CD4-positive, alpha-beta memory T cell (primary cell): ENCODE data around the gene KISS1R. TPM values are rescaled to one million over a fixed set of nuclear protein-coding genes. Genes with fewer than 3 reads are reported as not detected.
A peak's percentile ranks its signal among the peaks of the same experiment; 100 is the strongest.

Experiments used
- CTCF ChIA-PET: fragments of 350-600 bp; sonication (Branson Sonifier 250); formaldehyde crosslinking; loops from one replicate; lab custom pipeline; 2021; ENCODE audit warnings: inconsistent platforms; ENCODE audit not compliant: partially characterized antibody; lab: Charles Lee
- POLR2A ChIA-PET: fragments of 350-600 bp; sonication (Branson Sonifier 250); formaldehyde crosslinking; loops from one replicate; lab custom pipeline; 2021; ENCODE audit not compliant: partially characterized antibody; lab: Charles Lee
- DNase-seq, 5 donors: peaks; one replicate each; pipeline versions ENCODE4 v3.0.0 to v3.0.0-alpha.2; 2020 to 2022; ENCODE audit warnings: mixed read lengths in 1 of 5
- H3K27ac ChIP-seq: one replicate; pipeline ENCODE4 v1.7.0; 2013; ENCODE audit warnings: low read depth, low read length
- H3K27me3 ChIP-seq: 2 replicates; pipeline ENCODE4 v1.7.0; 2013; ENCODE audit warnings: mild to moderate bottlenecking, low read length, moderate library complexity; ENCODE audit not compliant: insufficient read depth
- H3K36me3 ChIP-seq: 2 replicates; pipeline ENCODE4 v1.7.0; 2013; ENCODE audit warnings: mild to moderate bottlenecking, low read length, moderate library complexity; ENCODE audit not compliant: insufficient read depth
- H3K4me1 ChIP-seq: 2 replicates; pipeline ENCODE4 v1.7.0; 2013; ENCODE audit warnings: mild to moderate bottlenecking, low read length, moderate library complexity; ENCODE audit not compliant: insufficient read depth
- H3K4me3 ChIP-seq, 2 donors: one replicate each; pipeline ENCODE4 v1.7.0; 2013; ENCODE audit warnings: low read length in 2 of 2, mild to moderate bottlenecking in 1 of 2
- H3K9me3 ChIP-seq, 2 donors: one replicate each; pipeline ENCODE4 v1.7.0; 2013; ENCODE audit warnings: low read length in 2 of 2, control low read depth in 1 of 2; ENCODE audit not compliant: control insufficient read depth in 1 of 2
- H3K27ac Mint-ChIP-seq, 7 donors: one replicate each; pipeline ENCODE4 v1.8.0; 2020 to 2021; ENCODE audit warnings: mixed read lengths in 7 of 7, mild to moderate bottlenecking in 6 of 7, inconsistent platforms in 3 of 7, moderate library complexity in 3 of 7
- H3K27me3 Mint-ChIP-seq, 2 donors: one replicate each; pipeline ENCODE4 v1.8.0; 2020 to 2021; ENCODE audit warnings: mixed read lengths in 2 of 2
- H3K36me3 Mint-ChIP-seq, 2 donors: one replicate each; pipeline ENCODE4 v1.8.0; 2020 to 2021; ENCODE audit warnings: mixed read lengths in 2 of 2, inconsistent platforms in 1 of 2, mild to moderate bottlenecking in 1 of 2
- H3K4me1 Mint-ChIP-seq, 4 donors: one replicate each; pipeline ENCODE4 v1.8.0; 2020 to 2021; ENCODE audit warnings: mixed read lengths in 4 of 4, mild to moderate bottlenecking in 1 of 4
- H3K4me3 Mint-ChIP-seq, 8 donors: one replicate each; pipeline ENCODE4 v1.8.0; 2020 to 2021; ENCODE audit warnings: mixed read lengths in 8 of 8, mild to moderate bottlenecking in 7 of 8, moderate library complexity in 6 of 8, inconsistent platforms in 3 of 8
- H3K9me3 Mint-ChIP-seq, 8 donors: one replicate each; pipeline ENCODE4 v1.8.0; 2020 to 2021; ENCODE audit warnings: mixed read lengths in 8 of 8, mild to moderate bottlenecking in 5 of 8, inconsistent platforms in 3 of 8, moderate library complexity in 1 of 8
- intact Hi-C: fragments of 100-400 bp; cut with micrococcal nuclease; formaldehyde crosslinking; loops from one replicate; pipeline ENCODE4 v1.15.1; 2023
- polyA plus RNA-seq, 2 donors: library from polyadenylated mRNA; unstranded; fragments of 300-500 nt; fragmentation: Illumina TruSeq; gene quantifications; one replicate each; pipeline ENCODE4 v1.2.3, GENCODE V29; 2021
- total RNA-seq, 2 experiments: library from RNA; stranded (reverse); gene quantifications; one replicate each; pipeline ENCODE4 v1.2.3, GENCODE V29; 2021

The KISS1R gene
- total and polyA plus RNA-seq, 4 experiments from 2014 or later, result 0.59 to 1.2 (median 0.69) TPM

DNA sequence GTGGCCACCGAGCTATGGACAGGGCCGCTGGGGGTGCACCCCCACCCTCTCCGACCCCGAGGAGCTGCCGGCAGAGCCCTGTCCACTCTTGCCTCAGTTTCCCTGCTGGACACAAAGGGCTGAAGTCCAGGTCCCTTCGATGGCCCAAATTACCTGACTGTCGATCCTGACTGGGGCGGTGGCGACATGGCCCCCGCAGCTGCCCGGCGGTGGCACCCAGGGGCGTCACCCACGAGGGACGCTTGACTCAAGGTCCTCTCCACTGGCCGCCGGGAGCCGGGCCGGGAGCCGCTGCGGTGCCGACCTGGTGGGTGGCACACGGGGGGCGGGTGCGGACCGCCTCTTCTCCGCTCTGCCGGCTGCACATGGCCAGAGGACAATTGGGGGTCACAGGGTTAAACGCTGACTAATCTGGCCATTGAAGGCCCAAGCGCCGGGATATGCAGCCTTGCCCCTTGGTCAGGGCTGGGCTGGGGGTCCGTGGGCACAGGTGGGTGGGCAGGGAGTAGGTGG is 25.1 kb downstream of the KISS1R start:
- no peaks in the 10 kb centered on the region for H3K27me3 ChIP-seq
- Mint-ChIP-seq H3K27ac (no peak overlapping the region), H3K9me3 (peaks cover 0 to 2% (median 0%) of the 10 kb centered on the region in 8 donors), H3K4me3 (no peak overlapping the region), H3K36me3 (no peaks in the 10 kb centered on the region), H3K4me1 (peaks cover 13 to 28% (median 20%) of the 10 kb centered on the region in 4 donors), H3K27me3 (no peaks in the 10 kb centered on the region)
- no peak overlapping the region for H3K27ac ChIP-seq
- no peaks in the 10 kb centered on the region for H3K9me3 ChIP-seq
- H3K36me3 ChIP-seq, result no peaks in the 10 kb centered on the region
- intact Hi-C loops, result no loop called here
- ChIA-PET POLR2A (interaction anchor here (1.7 kb wide), 1 partner anchor 10 kb away, joined by 6 read pairs; no protein-coding TSS in a partner anchor), CTCF (interaction anchor here (2.0 kb wide), 1 partner anchor 42 kb away, joined by 6 read pairs; the partner anchor contains the start of gene WDR18)
- no peak overlapping the region for H3K4me3 ChIP-seq
- peaks cover 20% of the 10 kb centered on the region for H3K4me1 ChIP-seq
- no peak for DNase-seq

DNA sequence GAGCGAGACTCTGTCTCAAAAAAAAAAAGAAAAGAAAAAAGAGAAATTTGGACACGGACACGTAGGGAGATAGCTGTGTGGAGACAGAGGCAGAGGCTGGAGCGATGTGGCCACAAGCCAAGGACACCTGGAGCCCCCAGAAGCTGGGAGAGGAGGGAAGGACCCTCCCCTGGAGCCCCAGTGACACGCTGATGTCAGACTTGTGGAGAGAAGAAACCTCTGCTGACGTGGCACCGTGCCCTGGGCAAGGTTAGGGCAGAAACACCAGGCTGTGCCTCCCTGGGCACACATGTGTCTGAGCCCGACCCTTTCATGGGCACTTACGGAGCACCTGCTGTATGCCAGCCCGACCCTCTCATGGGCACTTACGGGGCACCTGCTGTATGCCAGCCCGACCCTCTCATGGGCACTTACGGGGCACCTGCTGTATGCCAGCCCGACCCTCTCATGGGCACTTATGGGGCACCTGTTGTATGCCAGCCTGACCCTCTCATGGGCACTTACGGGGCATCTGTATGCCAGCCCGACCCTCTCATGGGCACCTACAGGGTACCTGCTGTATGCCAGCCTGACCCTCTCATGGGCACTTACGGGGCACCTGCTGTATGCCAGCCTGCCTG is 26.5 kb downstream of the KISS1R start:
- H3K4me3 Mint-ChIP-seq, result no peak overlapping the region
- no peaks in the 10 kb centered on the region for H3K27me3 Mint-ChIP-seq
- no peaks in the 10 kb centered on the region for H3K9me3 ChIP-seq
- H3K36me3 Mint-ChIP-seq, result no peaks in the 10 kb centered on the region
- no peak overlapping the region for H3K27ac ChIP-seq
- H3K27me3 ChIP-seq, result no peaks in the 10 kb centered on the region
- H3K4me1 ChIP-seq, result peaks cover 16% of the 10 kb centered on the region
- no peak overlapping the region for H3K4me3 ChIP-seq
- ChIA-PET CTCF (interaction anchor here (2.0 kb wide), 1 partner anchor 41 kb away, joined by 6 read pairs; the partner anchor contains the start of gene WDR18), POLR2A (interaction anchor here (1.1 kb wide), 1 partner anchor 17 kb away, joined by 3 read pairs; no protein-coding TSS in a partner anchor)
- no peaks in the 10 kb centered on the region for H3K9me3 Mint-ChIP-seq
- intact Hi-C loops, result no loop called here
- H3K4me1 Mint-ChIP-seq, result peaks cover 9 to 19% (median 13%) of the 10 kb centered on the region in 4 donors
- H3K27ac Mint-ChIP-seq, result no peak overlapping the region
- no peak for DNase-seq
- H3K36me3 ChIP-seq, result no peaks in the 10 kb centered on the region

DNA sequence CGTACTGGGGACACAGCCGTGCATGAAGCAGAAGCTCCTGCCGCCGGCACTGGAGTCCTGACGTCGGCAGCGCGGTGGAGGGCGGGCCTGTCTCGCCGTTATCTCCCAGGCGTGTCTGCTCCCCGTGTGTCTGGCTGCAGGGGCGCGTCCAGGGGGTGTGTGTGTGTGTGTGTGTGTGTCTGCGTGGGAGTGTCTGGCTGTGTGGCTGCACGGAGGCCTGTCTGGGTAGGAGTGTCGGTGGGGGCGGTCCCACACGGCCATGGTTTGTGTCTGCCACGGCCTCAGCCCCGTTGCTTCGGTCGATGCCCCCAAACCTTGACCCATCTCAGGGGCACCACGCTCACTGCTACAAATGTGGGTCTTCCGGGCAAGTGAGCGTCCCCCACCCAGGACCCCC is 27.0 kb downstream of the KISS1R start:
- Histone ChIP-seq H3K27ac (no peak overlapping the region), H3K4me1 (peaks cover 16% of the 10 kb centered on the region), H3K36me3 (no peaks in the 10 kb centered on the region), H3K9me3 (no peaks in the 10 kb centered on the region), H3K27me3 (no peaks in the 10 kb centered on the region), H3K4me3 (no peak overlapping the region)
- no peaks in the 10 kb centered on the region for H3K27me3 Mint-ChIP-seq
- intact Hi-C loops, result no loop called here
- peaks cover 9 to 19% (median 13%) of the 10 kb centered on the region in 4 donors for H3K4me1 Mint-ChIP-seq
- ChIA-PET POLR2A (no interaction called here), CTCF (interaction anchor here (1.2 to 2.0 kb wide), 2 partner anchors 37 to 40 kb away, joined by 4 to 6 read pairs; partner anchors contain the start of gene WDR18)
- no peak overlapping the region for H3K4me3 Mint-ChIP-seq
- H3K9me3 Mint-ChIP-seq, result no peaks in the 10 kb centered on the region
- DNase-seq, result no peak
- H3K27ac Mint-ChIP-seq, result no peak overlapping the region
- H3K36me3 Mint-ChIP-seq, result no peaks in the 10 kb centered on the region

DNA sequence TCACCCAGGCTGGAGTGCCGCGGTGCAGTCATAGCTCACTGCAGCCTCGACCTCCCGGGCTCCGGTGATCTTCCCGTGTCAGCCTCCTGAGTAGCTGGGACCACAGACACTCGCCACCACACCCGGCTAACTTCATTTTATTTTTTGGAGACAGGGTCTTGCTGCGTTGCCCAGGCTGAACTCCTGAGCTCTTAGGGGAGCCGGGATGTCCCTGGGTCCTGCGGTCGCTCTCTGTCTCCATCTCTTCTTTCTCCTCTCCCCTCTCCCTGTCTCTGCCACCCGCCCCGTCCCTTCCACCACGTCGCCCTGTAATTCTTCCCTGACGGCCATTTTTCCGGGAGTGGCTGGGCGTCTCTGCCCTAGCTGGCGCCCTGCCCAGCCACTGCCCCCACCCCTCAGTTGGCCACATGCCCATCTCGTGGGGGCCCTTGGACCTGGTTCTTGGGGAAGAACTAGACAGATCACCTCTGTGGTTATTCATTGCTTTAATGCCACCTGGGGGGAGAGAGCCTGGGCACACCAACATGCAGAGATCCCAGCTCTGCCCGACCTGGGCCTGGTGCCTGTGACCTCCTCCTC is 27.6 kb downstream of the KISS1R start:
- POLR2A ChIA-PET, result no interaction called here
- no peak overlapping the region for H3K27ac Mint-ChIP-seq

DNA sequence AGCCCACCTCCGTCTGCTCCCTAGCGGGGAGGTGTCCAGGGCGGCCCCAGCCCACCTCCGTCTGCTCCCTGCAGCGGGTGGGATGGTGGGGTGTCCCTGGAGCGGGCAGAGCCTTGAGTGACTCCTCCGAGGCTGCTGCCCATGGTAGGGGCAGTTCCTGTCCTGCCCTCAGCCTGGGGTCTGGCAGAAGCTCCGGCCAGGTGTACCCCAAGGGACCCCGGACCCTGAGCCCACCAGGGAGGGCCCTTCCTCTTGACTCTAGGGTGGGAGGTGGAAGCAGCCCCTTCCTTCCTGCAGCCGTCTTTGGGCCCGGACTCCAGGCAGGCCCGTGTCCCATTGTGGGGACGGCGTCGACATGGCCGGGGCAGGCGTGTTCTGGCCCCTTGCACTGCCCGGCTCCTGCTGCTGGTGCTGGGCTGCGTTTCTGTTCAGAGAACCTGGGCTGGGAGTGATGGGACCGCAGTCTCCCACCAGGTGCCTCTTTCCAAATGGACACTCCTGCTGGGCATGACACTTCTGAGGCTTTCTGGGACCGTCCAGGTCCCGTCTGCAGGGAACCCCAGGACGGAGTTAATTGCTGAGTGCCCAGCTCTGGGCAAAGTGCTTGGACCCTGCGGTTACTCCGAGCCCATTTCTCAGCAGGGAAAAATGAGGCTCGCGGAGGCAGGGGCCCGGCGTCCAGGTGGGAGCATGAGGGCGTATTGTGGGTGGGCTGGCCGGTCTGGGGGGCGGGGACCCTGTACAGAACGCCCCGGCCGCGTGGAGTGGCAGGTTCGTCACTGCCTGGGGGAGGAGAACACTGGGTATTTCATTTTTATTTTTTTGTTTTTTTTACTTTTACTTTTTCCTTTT is 28.5 kb downstream of the KISS1R start:
- POLR2A ChIA-PET, result no interaction called here
- Histone ChIP-seq H3K4me1 (peaks cover 10% of the 10 kb centered on the region), H3K9me3 (no peaks in the 10 kb centered on the region), H3K27ac (no peak overlapping the region), H3K27me3 (no peaks in the 10 kb centered on the region), H3K4me3 (no peak overlapping the region), H3K36me3 (no peaks in the 10 kb centered on the region)
- Mint-ChIP-seq H3K27ac (no peak overlapping the region), H3K4me3 (no peak overlapping the region), H3K36me3 (no peaks in the 10 kb centered on the region), H3K27me3 (no peaks in the 10 kb centered on the region), H3K4me1 (peaks cover 5 to 10% (median 7%) of the 10 kb centered on the region in 4 donors), H3K9me3 (no peaks in the 10 kb centered on the region)
- intact Hi-C loops, result no loop called here
- DNase-seq, result no peak
- CTCF ChIA-PET, result interaction anchor here (1.2 kb wide), 1 partner anchor 36 kb away, joined by 4 read pairs; no protein-coding TSS in a partner anchor

More for the DNA sequence above, 27.6 kb downstream of the KISS1R start:
- Mint-ChIP-seq H3K4me1 (peaks cover 9 to 16% (median 12%) of the 10 kb centered on the region in 4 donors), H3K9me3 (no peaks in the 10 kb centered on the region), H3K36me3 (no peaks in the 10 kb centered on the region), H3K27me3 (no peaks in the 10 kb centered on the region), H3K4me3 (peak overlapping the region in 1 of 8 donors; percentile 36)
- no peak for DNase-seq
- Histone ChIP-seq H3K27me3 (no peaks in the 10 kb centered on the region), H3K4me3 (no peak overlapping the region), H3K9me3 (no peaks in the 10 kb centered on the region), H3K36me3 (no peaks in the 10 kb centered on the region), H3K4me1 (peaks cover 16% of the 10 kb centered on the region), H3K27ac (no peak overlapping the region)
- CTCF ChIA-PET, result interaction anchor here (1.2 kb wide), 1 partner anchor 37 kb away, joined by 4 read pairs; no protein-coding TSS in a partner anchor
- intact Hi-C loops, result no loop called here

DNA sequence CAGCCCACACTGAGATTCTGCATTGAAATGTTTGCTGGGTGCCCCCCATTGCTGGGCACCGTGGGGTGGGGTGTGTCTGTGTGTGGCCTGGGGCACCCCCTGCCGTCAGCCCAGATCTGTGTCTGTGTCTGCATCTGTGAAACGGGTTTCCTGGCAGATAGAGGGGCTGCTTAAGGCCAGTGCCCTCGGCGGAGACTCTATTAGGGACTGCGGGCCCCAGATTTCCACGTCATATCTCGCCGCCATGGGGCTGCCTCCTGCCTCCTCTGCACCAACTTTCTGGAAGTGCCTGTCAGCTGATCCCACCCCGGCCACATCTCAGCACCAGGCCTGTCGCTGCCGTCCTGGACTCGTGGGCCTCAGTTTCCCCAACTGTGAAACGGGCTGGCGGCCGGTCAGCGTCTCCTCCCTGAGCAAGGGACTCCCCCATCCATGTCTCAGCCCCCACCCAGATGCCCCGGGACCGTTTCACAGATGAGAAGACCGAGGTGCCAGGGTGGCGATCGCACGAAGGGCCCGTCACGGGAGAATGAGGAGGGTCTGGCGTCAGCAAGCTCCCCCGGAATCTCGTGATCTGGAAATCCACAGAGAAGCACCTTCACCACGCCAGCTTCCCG is 30.1 kb downstream of the KISS1R start:
- no peak overlapping the region for H3K4me3 Mint-ChIP-seq
- Histone ChIP-seq H3K9me3 (no peaks in the 10 kb centered on the region), H3K4me3 (no peak overlapping the region), H3K27ac (no peak overlapping the region), H3K36me3 (no peaks in the 10 kb centered on the region), H3K27me3 (no peaks in the 10 kb centered on the region), H3K4me1 (no peaks in the 10 kb centered on the region)
- no peaks in the 10 kb centered on the region for H3K9me3 Mint-ChIP-seq
- POLR2A ChIA-PET, result no interaction called here
- H3K27me3 Mint-ChIP-seq, result no peaks in the 10 kb centered on the region
- peak in 1 of 5 donors; percentile 20 for DNase-seq
- intact Hi-C loops, result no loop called here
- peaks cover 0 to 7% (median 3%) of the 10 kb centered on the region in 4 donors for H3K4me1 Mint-ChIP-seq
- H3K36me3 Mint-ChIP-seq, result no peaks in the 10 kb centered on the region
- H3K27ac Mint-ChIP-seq, result no peak overlapping the region
- CTCF ChIA-PET, result no interaction called here
